GM19025 (cell line): ENCODE measurements around the gene HSPD1.
"Not testable (repeated sequence)": the region's sequence is repeated elsewhere in the genome, so short reads cannot be mapped to it uniquely, and the experiment has no call there.

Source experiments
- ATAC-seq: cut with Tn5 transposase; IDR thresholded peaks from one replicate; pipeline ENCODE4 v1.9.1; 2021; ENCODE audit warnings: mild to moderate bottlenecking, low read depth, moderate library complexity; ENCODE audit not compliant: unreplicated experiment

The HSPD1 gene

GRCh38 chr2:197498235-197498936, 1.3 kb downstream of the HSPD1 start:
- ATAC-seq = no peak

- ATAC-seq = no peak
Measured at GRCh38 chr2:197497326-197497725, 2.3 kb downstream of the HSPD1 start.

- ATAC-seq = no peak
Measured at GRCh38 chr2:197496695-197497094, 2.9 kb downstream of the HSPD1 start.

- no peak for ATAC-seq
Measured at GRCh38 chr2:197495433-197496134, 4.1 kb downstream of the HSPD1 start.

- no peak for ATAC-seq
Measured at GRCh38 chr2:197487385-197487784, 12.3 kb downstream of the HSPD1 start.

GRCh38 chr2:197486175-197486574, 13.5 kb downstream of the HSPD1 start:
- ATAC-seq = no peak

- ATAC-seq = not testable (repeated sequence)
Measured at GRCh38 chr2:197484248-197484647, 15.4 kb downstream of the HSPD1 start.

- no peak for ATAC-seq
Measured at GRCh38 chr2:197480165-197481036, 19.2 kb downstream of the HSPD1 start.

- no peak for ATAC-seq
Measured at GRCh38 chr2:197477797-197478196, 21.8 kb downstream of the HSPD1 start.

GRCh38 chr2:197472166-197472565, 27.5 kb downstream of the HSPD1 start:
- ATAC-seq = no peak

GRCh38 chr2:197464175-197464574, 35.5 kb downstream of the HSPD1 start:
- ATAC-seq = no peak

GRCh38 chr2:197461057-197461456, 38.6 kb downstream of the HSPD1 start:
- no peak for ATAC-seq

GRCh38 chr2:197460649-197461048, 39.0 kb downstream of the HSPD1 start:
- ATAC-seq = no peak

GRCh38 chr2:197455428-197455827, 44.2 kb downstream of the HSPD1 start:
- no peak for ATAC-seq

- no peak for ATAC-seq
Measured at GRCh38 chr2:197454923-197455322, 44.7 kb downstream of the HSPD1 start.

- ATAC-seq = peak; percentile 10
Measured at GRCh38 chr2:197453914-197454398, 45.7 kb downstream of the HSPD1 start.

GRCh38 chr2:197453123-197453913, 46.3 kb downstream of the HSPD1 start, which contains the start of gene COQ10B:
Gene COQ10B, plus strand, starts transcription at chr2:197453552. Its CDS starts 9 bp downstream, at chr2:197453561.
- peak; percentile 91 for ATAC-seq

GRCh38 chr2:197452754-197453122, 46.9 kb downstream of the HSPD1 start:
- ATAC-seq = no peak

- not testable (repeated sequence) for ATAC-seq
Measured at GRCh38 chr2:197450935-197451358, 48.7 kb downstream of the HSPD1 start.

- ATAC-seq = no peak
Measured at GRCh38 chr2:197450465-197450864, 49.2 kb downstream of the HSPD1 start.
